WTC11 (cell line): ENCODE results near the gene ALDH16A1. TPM values are rescaled to one million over a fixed set of nuclear protein-coding genes. Genes with fewer than 3 reads are reported as not detected.
A peak's percentile ranks its signal among the peaks of the same experiment; 100 is the strongest.

Source experiments
- ATAC-seq: fragments of 200-7000 bp; cut with Tn5 transposase; 2 replicates; pipeline ENCODE4 v1.10.0; 2021; ENCODE audit warnings: mild to moderate bottlenecking, moderate library complexity
- CTCF ChIA-PET: fragments of 300-600 bp; sonication (Branson Sonifier 250); formaldehyde crosslinking; loops from one replicate; lab custom pipeline; 2021; ENCODE audit warnings: antibody characterized with exemption; lab: Charles Lee
- POLR2A ChIA-PET: fragments of 350-600 bp; sonication (Branson Sonifier 250); formaldehyde crosslinking; loops from one replicate; lab custom pipeline; 2021; ENCODE audit warnings: antibody characterized with exemption; lab: Charles Lee
- DNase-seq: peaks from one replicate; pipeline ENCODE4 v3.0.0; 2021; ENCODE audit warnings: low spot score
- H3K27ac Mint-ChIP-seq: 2 replicates; pipeline ENCODE4 v1.8.0; 2021; ENCODE audit warnings: mixed read lengths
- H3K27me3 Mint-ChIP-seq: 2 replicates; pipeline ENCODE4 v1.8.0; 2021; ENCODE audit warnings: low read depth, mild to moderate bottlenecking, moderate library complexity, mixed read lengths
- H3K36me3 Mint-ChIP-seq: 2 replicates; pipeline ENCODE4 v1.8.0; 2021; ENCODE audit warnings: mixed read lengths
- H3K4me1 Mint-ChIP-seq: 2 replicates; pipeline ENCODE4 v1.8.0; 2022; ENCODE audit warnings: mixed read lengths
- H3K4me3 Mint-ChIP-seq: 2 replicates; pipeline ENCODE4 v1.8.0; 2021; ENCODE audit warnings: mild to moderate bottlenecking, moderate library complexity, mixed read lengths
- H3K9me3 Mint-ChIP-seq: 2 replicates; pipeline ENCODE4 v1.8.0; 2021; ENCODE audit warnings: mixed read lengths
- ATF1 ChIP-seq: sonication (generic); formaldehyde crosslinking; IDR thresholded peaks from 2 replicates; pipeline ENCODE4 v1.8.1; 2023; ENCODE audit warnings: mild to moderate bottlenecking, moderate library complexity, missing genetic modification reagents
- CREM ChIP-seq: sonication (generic); formaldehyde crosslinking; IDR thresholded peaks from 2 replicates; pipeline ENCODE4 v1.8.1; 2022; ENCODE audit warnings: mild to moderate bottlenecking, missing genetic modification reagents, moderate library complexity
- JAZF1 ChIP-seq: fragments of 250-450 bp; sonication (Bioruptor Pico); IDR thresholded peaks from 2 replicates; pipeline ENCODE4 v1.9.0; 2021; ENCODE audit warnings: moderate library complexity, mild to moderate bottlenecking, inconsistent platforms
- NR3C1 ChIP-seq: sonication (generic); formaldehyde crosslinking; conservative IDR thresholded peaks from 2 replicates; pipeline ENCODE4 v1.8.1; 2023; ENCODE audit warnings: low read depth, mild to moderate bottlenecking, missing genetic modification reagents
- SOX15 ChIP-seq: fragments of 250-450 bp; sonication (Bioruptor Pico); IDR thresholded peaks from 2 replicates; pipeline ENCODE4 v1.9.0; 2021; ENCODE audit warnings: mild to moderate bottlenecking
- TEAD1 ChIP-seq: sonication (generic); formaldehyde crosslinking; IDR thresholded peaks from 2 replicates; pipeline ENCODE4 v1.8.0; 2022; ENCODE audit warnings: mild to moderate bottlenecking, missing genetic modification reagents
- TEAD4 ChIP-seq: sonication (generic); formaldehyde crosslinking; IDR thresholded peaks from 2 replicates; pipeline ENCODE4 v1.8.0; 2022; ENCODE audit warnings: mild to moderate bottlenecking, missing genetic modification reagents
- ZNF138 ChIP-seq: sonication (generic); formaldehyde crosslinking; conservative IDR thresholded peaks from 2 replicates; pipeline ENCODE4 v1.8.1; 2022; ENCODE audit warnings: mild to moderate bottlenecking, moderate library complexity, missing genetic modification reagents
- ZNF263 ChIP-seq: sonication (generic); formaldehyde crosslinking; IDR thresholded peaks from 2 replicates; pipeline ENCODE4 v1.8.1; 2022; ENCODE audit warnings: low read depth, mild to moderate bottlenecking, moderate library complexity, missing genetic modification reagents
- ZNF423 ChIP-seq: fragments of 250-450 bp; sonication (Bioruptor Pico); IDR thresholded peaks from 2 replicates; pipeline ENCODE4 v2.1.2; 2022; ENCODE audit warnings: mild to moderate bottlenecking, moderate library complexity
- total RNA-seq: library from RNA; stranded (reverse); gene quantifications from 3 replicates; pipeline ENCODE4 v1.2.3, GENCODE V29; 2021
- TF ChIP-seq, protein P1 (sequence below): sonication (generic); formaldehyde crosslinking; IDR thresholded peaks from 2 replicates; pipeline ENCODE4 v1.8.0; 2022; ENCODE audit warnings: mild to moderate bottlenecking, missing genetic modification reagents
- TF ChIP-seq, protein P2 (sequence below): fragments of 250-450 bp; sonication (Bioruptor Pico); IDR thresholded peaks from 2 replicates; pipeline ENCODE4 v1.8.0; 2021; ENCODE audit warnings: mild to moderate bottlenecking
- TF ChIP-seq, protein P3 (sequence below): sonication (generic); formaldehyde crosslinking; IDR thresholded peaks from 2 replicates; pipeline ENCODE4 v1.8.0; 2022; ENCODE audit warnings: mild to moderate bottlenecking, missing genetic modification reagents
- TF ChIP-seq, protein P4 (sequence below): sonication (generic); formaldehyde crosslinking; IDR thresholded peaks from 2 replicates; pipeline ENCODE4 v1.8.1; 2022; ENCODE audit warnings: mild to moderate bottlenecking, missing genetic modification reagents, moderate library complexity, borderline replicate concordance
- TF ChIP-seq, protein P5 (sequence below): sonication (generic); formaldehyde crosslinking; IDR thresholded peaks from 2 replicates; pipeline ENCODE4 v1.8.1; 2022; ENCODE audit warnings: mild to moderate bottlenecking, moderate library complexity, missing genetic modification reagents
- TF ChIP-seq, protein P6 (sequence below): sonication (generic); formaldehyde crosslinking; IDR thresholded peaks from 2 replicates; pipeline ENCODE4 v1.8.1; 2023; ENCODE audit warnings: mild to moderate bottlenecking, missing genetic modification reagents, moderate library complexity

The ALDH16A1 gene
- total RNA-seq, 1 experiment from 2014 or later: 44.3 TPM

DNA sequence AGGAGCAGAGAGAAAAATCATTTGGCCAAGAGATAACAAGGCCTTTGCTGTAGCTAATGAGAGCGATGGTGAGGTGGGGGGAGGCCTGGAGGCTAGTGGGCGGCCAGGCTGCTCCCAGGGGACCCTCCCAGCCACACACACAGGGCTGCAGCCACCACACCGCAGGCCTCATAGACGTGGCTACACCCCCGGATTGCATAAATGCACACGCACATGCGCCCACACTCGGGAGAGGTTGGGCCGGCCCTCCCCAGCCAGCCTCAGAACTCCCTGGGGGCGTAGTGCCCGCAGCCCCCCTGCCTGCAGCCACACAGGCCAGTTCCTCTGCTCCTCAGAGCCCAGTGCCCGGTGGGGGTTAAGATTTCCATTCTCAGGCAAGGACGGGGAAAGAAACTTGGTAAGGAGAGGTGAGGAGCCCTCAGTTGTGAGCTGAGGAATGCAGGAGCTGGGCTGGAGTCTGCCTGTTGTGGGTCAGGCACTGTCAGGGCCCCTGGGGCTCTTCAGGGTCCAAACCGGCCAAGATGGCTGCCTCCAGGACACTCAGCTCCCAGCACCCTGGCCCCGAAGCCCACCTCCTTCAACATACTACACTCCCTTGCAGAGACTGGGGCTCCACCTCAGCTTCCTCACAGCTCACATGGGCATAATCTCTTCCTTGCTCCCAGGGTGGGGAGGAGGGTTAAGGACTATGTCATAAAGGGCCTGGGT, 37.8 kb upstream of the ALDH16A1 start (continued):
- TF ChIP-seq, protein P1, sequence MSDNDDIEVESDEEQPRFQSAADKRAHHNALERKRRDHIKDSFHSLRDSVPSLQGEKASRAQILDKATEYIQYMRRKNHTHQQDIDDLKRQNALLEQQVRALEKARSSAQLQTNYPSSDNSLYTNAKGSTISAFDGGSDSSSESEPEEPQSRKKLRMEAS (CRISPR knock-in tag): no peak
- TF ChIP-seq, protein P2, sequence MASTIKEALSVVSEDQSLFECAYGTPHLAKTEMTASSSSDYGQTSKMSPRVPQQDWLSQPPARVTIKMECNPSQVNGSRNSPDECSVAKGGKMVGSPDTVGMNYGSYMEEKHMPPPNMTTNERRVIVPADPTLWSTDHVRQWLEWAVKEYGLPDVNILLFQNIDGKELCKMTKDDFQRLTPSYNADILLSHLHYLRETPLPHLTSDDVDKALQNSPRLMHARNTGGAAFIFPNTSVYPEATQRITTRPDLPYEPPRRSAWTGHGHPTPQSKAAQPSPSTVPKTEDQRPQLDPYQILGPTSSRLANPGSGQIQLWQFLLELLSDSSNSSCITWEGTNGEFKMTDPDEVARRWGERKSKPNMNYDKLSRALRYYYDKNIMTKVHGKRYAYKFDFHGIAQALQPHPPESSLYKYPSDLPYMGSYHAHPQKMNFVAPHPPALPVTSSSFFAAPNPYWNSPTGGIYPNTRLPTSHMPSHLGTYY (CRISPR knock-in tag): no peak
- TF ChIP-seq, protein P3, sequence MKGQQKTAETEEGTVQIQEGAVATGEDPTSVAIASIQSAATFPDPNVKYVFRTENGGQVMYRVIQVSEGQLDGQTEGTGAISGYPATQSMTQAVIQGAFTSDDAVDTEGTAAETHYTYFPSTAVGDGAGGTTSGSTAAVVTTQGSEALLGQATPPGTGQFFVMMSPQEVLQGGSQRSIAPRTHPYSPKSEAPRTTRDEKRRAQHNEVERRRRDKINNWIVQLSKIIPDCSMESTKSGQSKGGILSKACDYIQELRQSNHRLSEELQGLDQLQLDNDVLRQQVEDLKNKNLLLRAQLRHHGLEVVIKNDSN (CRISPR knock-in tag): no peak

DNA sequence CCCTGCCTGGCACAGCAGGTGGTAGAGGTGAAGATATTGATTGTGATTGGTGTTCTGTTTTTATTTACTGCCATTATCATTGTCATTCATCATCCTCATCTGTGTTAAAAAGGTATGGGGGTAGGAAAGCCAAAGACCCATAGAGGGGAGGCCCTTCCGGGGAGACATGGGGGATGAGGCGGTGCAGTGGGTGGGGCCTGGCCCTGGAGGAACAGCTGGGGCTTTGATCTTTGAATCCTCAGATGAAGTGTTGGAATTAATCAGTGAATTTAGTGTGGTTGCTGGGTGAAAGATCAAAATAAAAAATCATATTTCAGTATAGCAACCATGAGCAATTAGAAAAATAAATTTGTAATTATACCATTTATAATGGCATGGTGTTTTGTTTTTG, 37.2 kb upstream of the ALDH16A1 start:
- H3K9me3 Mint-ChIP-seq: no peaks in the 10 kb centered on the region
- H3K36me3 Mint-ChIP-seq: no peaks in the 10 kb centered on the region
- TF ChIP-seq ZNF423 (CRISPR knock-in tag): no peak
- TF ChIP-seq, protein P4, sequence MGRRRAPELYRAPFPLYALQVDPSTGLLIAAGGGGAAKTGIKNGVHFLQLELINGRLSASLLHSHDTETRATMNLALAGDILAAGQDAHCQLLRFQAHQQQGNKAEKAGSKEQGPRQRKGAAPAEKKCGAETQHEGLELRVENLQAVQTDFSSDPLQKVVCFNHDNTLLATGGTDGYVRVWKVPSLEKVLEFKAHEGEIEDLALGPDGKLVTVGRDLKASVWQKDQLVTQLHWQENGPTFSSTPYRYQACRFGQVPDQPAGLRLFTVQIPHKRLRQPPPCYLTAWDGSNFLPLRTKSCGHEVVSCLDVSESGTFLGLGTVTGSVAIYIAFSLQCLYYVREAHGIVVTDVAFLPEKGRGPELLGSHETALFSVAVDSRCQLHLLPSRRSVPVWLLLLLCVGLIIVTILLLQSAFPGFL: no peak
- no peak for TF ChIP-seq JAZF1 (CRISPR knock-in tag)
- no peak for TF ChIP-seq TEAD1 (CRISPR knock-in tag)
- TF ChIP-seq ZNF138: no peak
- no peak for TF ChIP-seq TEAD4 (CRISPR knock-in tag)
- TF ChIP-seq ZNF263: no peak
- TF ChIP-seq SOX15: no peak
- TF ChIP-seq, all 79 proteins: peak for 0
- no peak overlapping the region; the same call in 1 of the 2 replicates for H3K27ac Mint-ChIP-seq
- H3K4me3 Mint-ChIP-seq: no peak overlapping the region
- peaks cover 32% of the 10 kb centered on the region for H3K27me3 Mint-ChIP-seq
- H3K4me1 Mint-ChIP-seq: peaks cover 61% of the 10 kb centered on the region
- DNase-seq: no peak
- ChIA-PET CTCF (interaction anchor here (0.8 to 8.4 kb wide), 7 partner anchors 11 to 190 kb away, joined by 3 to 120 read pairs (median 12); partner anchors contain the start of genes DKKL1 and KASH5), POLR2A (interaction anchor here (0.6 kb wide), 1 partner anchor 15 kb away, joined by 5 read pairs; no protein-coding TSS in a partner anchor)
- no peak for ATAC-seq

DNA sequence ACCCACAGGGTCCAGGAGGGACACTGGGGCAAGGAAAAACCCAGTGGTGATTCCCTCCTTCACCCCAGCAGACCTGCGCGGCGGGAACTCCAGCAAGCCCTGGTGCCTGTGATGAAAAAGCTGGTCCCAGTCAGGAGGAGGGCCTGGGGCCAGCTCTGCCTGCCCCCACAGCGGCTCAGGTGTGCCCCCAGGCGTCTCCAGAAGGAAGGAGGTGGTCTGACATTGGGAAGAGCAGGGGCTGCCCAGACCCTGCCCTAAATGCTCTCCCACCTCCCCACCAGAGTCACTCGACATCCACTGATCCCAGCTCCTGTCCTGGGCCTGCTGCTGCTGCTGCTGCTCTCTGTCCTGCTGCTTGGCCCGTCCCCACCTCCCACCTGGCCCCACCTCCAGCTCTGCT, 35.9 kb upstream of the ALDH16A1 start:
- ATAC-seq (peak; percentile 55), DNase-seq (peak; percentile 70)
- Mint-ChIP-seq H3K9me3 (no peaks in the 10 kb centered on the region), H3K27ac (no peak overlapping the region), H3K4me1 (peaks cover 71% of the 10 kb centered on the region), H3K36me3 (no peaks in the 10 kb centered on the region), H3K4me3 (no peak overlapping the region), H3K27me3 (peaks cover 40% of the 10 kb centered on the region)
- POLR2A ChIA-PET: interaction anchor here (0.6 to 2.0 kb wide), 5 partner anchors 14 to 260 kb away, joined by 3 to 13 read pairs (median 3); partner anchors contain the start of genes PRMT1 and TEAD2
- CTCF ChIA-PET: interaction anchor here (0.7 to 8.4 kb wide), 29 partner anchors 8 to 423 kb away, joined by 3 to 120 read pairs (median 5); partner anchors contain the start of genes DKKL1, KASH5, RUVBL2 and SLC17A7
- TF ChIP-seq NR3C1 (CRISPR knock-in tag) (no peak), ATF1 (CRISPR knock-in tag) (no peak), CREM (no peak)
- TF ChIP-seq, protein P5, sequence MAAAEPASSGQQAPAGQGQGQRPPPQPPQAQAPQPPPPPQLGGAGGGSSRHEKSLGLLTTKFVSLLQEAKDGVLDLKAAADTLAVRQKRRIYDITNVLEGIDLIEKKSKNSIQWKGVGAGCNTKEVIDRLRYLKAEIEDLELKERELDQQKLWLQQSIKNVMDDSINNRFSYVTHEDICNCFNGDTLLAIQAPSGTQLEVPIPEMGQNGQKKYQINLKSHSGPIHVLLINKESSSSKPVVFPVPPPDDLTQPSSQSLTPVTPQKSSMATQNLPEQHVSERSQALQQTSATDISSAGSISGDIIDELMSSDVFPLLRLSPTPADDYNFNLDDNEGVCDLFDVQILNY: 0 out of 2 replicates have a peak, but pooled peaks have one; percentile 33
- TF ChIP-seq, protein P6, sequence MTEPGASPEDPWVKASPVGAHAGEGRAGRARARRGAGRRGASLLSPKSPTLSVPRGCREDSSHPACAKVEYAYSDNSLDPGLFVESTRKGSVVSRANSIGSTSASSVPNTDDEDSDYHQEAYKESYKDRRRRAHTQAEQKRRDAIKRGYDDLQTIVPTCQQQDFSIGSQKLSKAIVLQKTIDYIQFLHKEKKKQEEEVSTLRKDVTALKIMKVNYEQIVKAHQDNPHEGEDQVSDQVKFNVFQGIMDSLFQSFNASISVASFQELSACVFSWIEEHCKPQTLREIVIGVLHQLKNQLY: no peak
